Activated CD4-positive, CD25-positive, alpha-beta regulatory T cell treated with anti-CD3 and anti-CD28 coated beads, Interleukin-2, amount 50 U/mL, for 16 hours (primary cell): ENCODE data around the gene GALNT18.
"Not testable (repeated sequence)": the region's sequence is repeated elsewhere in the genome, so short reads cannot be mapped to it uniquely, and the experiment has no call there.

ENCODE experiments used
- DNase-seq: peaks from one replicate; pipeline ENCODE4 v3.0.0-alpha.2; 2020; ENCODE audit warnings: low read depth, low spot score

Gene GALNT18

GRCh38 chr11:11463405-11463804 is 158.4 kb downstream of the GALNT18 start:
- no peak for DNase-seq

- no peak for DNase-seq
Observed at GRCh38 chr11:11461473-11461872, 160.3 kb downstream of the GALNT18 start.

- DNase-seq = no peak
Observed at GRCh38 chr11:11459578-11459977, 162.2 kb downstream of the GALNT18 start.

GRCh38 chr11:11458485-11458884 is 163.3 kb downstream of the GALNT18 start:
- no peak for DNase-seq

- DNase-seq = no peak
Observed at GRCh38 chr11:11458001-11458400, 163.8 kb downstream of the GALNT18 start.

- DNase-seq = no peak
Observed at GRCh38 chr11:11456866-11457265, 164.9 kb downstream of the GALNT18 start.

- no peak for DNase-seq
Observed at GRCh38 chr11:11454671-11455223, 167.1 kb downstream of the GALNT18 start.

GRCh38 chr11:11451501-11452005 is 170.3 kb downstream of the GALNT18 start:
- DNase-seq = no peak

- DNase-seq = no peak
Observed at GRCh38 chr11:11450744-11451362, 171.0 kb downstream of the GALNT18 start.

- no peak for DNase-seq
Observed at GRCh38 chr11:11449327-11449726, 172.5 kb downstream of the GALNT18 start.

- DNase-seq = no peak
Observed at GRCh38 chr11:11448626-11449025, 173.2 kb downstream of the GALNT18 start.

- DNase-seq = not testable (repeated sequence)
Observed at GRCh38 chr11:11447601-11448000, 174.2 kb downstream of the GALNT18 start.

- no peak for DNase-seq
Observed at GRCh38 chr11:11446967-11447366, 174.8 kb downstream of the GALNT18 start.

- no peak for DNase-seq
Observed at GRCh38 chr11:11446564-11446963, 175.2 kb downstream of the GALNT18 start.

GRCh38 chr11:11445441-11446185 is 176.2 kb downstream of the GALNT18 start:
- no peak for DNase-seq

- no peak for DNase-seq
Observed at GRCh38 chr11:11444804-11445131, 177.0 kb downstream of the GALNT18 start.

GRCh38 chr11:11444027-11444803 is 177.6 kb downstream of the GALNT18 start:
- no peak for DNase-seq

- no peak for DNase-seq
Observed at GRCh38 chr11:11442791-11443190, 179.0 kb downstream of the GALNT18 start.

- no peak for DNase-seq
Observed at GRCh38 chr11:11441516-11441915, 180.3 kb downstream of the GALNT18 start.

- no peak for DNase-seq
Observed at GRCh38 chr11:11441091-11441490, 180.7 kb downstream of the GALNT18 start.

GRCh38 chr11:11440144-11440543 is 181.7 kb downstream of the GALNT18 start:
- DNase-seq = no peak

- DNase-seq = no peak
Observed at GRCh38 chr11:11439591-11439990, 182.2 kb downstream of the GALNT18 start.
